OCI-LY3 (cell line): ENCODE data around the gene PGAP3.

ENCODE experiments used
- CTCF ChIP-seq: fragments of 200-600, 300-600 bp; sonication (generic); IDR thresholded peaks from 2 replicates; pipeline ENCODE4 v1.5.1; 2014; ENCODE audit warnings: antibody characterized with exemption, low read length, low read depth
- EZH2phosphoT487 ChIP-seq: fragments of 200-600 bp; shearing (Covaris generic); IDR thresholded peaks from 2 replicates; pipeline ENCODE4 v1.6.1; 2018; ENCODE audit warnings: antibody characterized with exemption, mixed run types, low read depth

- no peak for TF ChIP-seq CTCF
- TF ChIP-seq EZH2phosphoT487, result no peak
These were observed 46.8 kb downstream of the PGAP3 start for GRCh38 chr17:39641097-39641496.
